Chondrocyte (in vitro differentiated cells): ENCODE data around the gene SPAG9. TPM values are rescaled to one million over a fixed set of nuclear protein-coding genes. Genes with fewer than 3 reads are reported as not detected.
"Not testable (repeated sequence)": the region's sequence is repeated elsewhere in the genome, so short reads cannot be mapped to it uniquely, and the experiment has no call there.

Source experiments
- DNase-seq: peaks from one replicate; pipeline ENCODE4 v3.0.0; 2021; ENCODE audit warnings: mixed read lengths, low spot score
- H3K27ac Mint-ChIP-seq: one replicate; pipeline ENCODE4 v1.8.0; 2021; ENCODE audit warnings: mild to moderate bottlenecking, moderate library complexity, mixed read lengths; ENCODE audit not compliant: unreplicated experiment
- H3K27me3 Mint-ChIP-seq: 2 replicates; pipeline ENCODE4 v1.8.0; 2021; ENCODE audit warnings: low read depth, mixed read lengths
- H3K36me3 Mint-ChIP-seq: 2 replicates; pipeline ENCODE4 v1.8.0; 2021; ENCODE audit warnings: low read depth, mixed read lengths
- H3K4me1 Mint-ChIP-seq: 2 replicates; pipeline ENCODE4 v1.8.0; 2021; ENCODE audit warnings: low read depth, mild to moderate bottlenecking, mixed read lengths
- H3K4me3 Mint-ChIP-seq: one replicate; pipeline ENCODE4 v1.8.0; 2021; ENCODE audit warnings: mild to moderate bottlenecking, moderate library complexity, mixed read lengths; ENCODE audit not compliant: unreplicated experiment
- H3K9me3 Mint-ChIP-seq: 2 replicates; pipeline ENCODE4 v1.8.0; 2021; ENCODE audit warnings: low read depth, mixed read lengths
- total RNA-seq: library from RNA; stranded (reverse); gene quantifications from 3 replicates; pipeline ENCODE4 v1.2.1, GENCODE V29; 2021
- TF ChIP-seq, protein P1 (sequence below): fragments of 200-600 bp; sonication (generic); IDR thresholded peaks from 2 replicates; pipeline ENCODE4 v1.5.0; 2021; ENCODE audit warnings: antibody characterized with exemption, mild to moderate bottlenecking, moderate library complexity

The SPAG9 gene
- total RNA-seq, 1 donor from 2014 or later = 92.7 TPM

DNA sequence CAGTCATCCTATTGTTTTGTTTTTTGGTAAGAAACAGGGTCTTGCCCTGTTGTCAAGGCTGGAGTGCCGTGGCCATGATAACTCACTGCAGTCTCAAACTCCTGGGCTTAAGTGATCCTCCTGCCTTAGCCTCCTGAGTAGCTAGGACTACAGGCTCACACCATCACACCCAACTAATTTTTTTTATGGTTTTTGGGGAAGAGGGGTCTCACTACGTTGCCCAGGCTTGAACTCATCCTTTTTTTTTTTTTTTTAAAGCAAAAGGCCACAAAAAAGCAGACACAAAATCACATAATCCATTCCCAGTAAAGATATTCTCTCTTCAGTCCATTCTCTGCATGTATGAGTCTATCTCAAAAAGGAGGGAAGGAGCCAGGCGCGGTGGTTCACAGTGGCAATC lies 5.5 kb downstream of the SPAG9 start:
- Mint-ChIP-seq H3K27me3 (no peaks in the 10 kb centered on the region), H3K27ac (no peak overlapping the region)
- TF ChIP-seq, protein P1, sequence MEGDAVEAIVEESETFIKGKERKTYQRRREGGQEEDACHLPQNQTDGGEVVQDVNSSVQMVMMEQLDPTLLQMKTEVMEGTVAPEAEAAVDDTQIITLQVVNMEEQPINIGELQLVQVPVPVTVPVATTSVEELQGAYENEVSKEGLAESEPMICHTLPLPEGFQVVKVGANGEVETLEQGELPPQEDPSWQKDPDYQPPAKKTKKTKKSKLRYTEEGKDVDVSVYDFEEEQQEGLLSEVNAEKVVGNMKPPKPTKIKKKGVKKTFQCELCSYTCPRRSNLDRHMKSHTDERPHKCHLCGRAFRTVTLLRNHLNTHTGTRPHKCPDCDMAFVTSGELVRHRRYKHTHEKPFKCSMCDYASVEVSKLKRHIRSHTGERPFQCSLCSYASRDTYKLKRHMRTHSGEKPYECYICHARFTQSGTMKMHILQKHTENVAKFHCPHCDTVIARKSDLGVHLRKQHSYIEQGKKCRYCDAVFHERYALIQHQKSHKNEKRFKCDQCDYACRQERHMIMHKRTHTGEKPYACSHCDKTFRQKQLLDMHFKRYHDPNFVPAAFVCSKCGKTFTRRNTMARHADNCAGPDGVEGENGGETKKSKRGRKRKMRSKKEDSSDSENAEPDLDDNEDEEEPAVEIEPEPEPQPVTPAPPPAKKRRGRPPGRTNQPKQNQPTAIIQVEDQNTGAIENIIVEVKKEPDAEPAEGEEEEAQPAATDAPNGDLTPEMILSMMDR = no peak

DNA sequence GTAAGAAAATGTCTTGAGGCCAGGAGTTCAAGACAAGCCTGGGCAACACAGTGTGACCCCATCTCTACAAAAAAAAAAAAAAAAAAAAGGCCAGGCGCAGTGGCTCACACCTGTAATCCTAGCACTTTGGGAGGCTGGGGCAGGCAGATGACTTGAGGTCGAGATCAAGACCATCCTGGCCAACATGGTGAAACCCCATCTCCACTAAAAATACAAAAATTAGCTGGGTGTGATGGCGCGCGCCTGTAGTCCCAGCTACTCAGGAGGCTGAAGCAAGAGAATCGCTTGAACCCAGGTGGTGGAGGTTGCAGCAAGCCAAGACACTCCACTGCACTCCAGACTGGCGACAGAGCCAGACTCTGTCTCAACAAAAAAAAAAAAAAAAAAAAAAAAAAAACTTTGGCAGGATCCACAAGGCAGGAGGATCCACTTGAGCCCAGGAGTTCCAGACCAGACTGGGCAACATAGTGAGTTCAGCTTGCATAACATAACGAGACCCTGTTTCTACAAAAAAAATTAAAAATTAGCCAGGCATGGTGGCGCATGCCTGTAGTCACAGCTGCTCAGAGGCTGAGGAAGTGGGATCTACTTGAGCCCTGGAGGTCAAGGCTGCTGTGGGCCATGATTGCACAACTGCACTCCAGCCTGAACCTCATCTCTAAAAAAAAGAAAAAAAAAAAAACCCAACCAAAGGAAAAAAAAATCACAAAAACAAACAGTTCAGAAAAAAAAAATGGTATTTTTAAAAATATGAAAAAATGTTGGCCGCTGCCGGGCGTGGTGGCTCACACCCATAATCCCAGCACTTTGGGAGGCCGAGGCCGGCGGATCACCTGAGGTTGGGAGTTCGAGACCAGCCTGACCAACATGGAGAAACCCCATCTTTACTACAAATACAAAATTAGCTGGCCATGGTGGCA lies 8.1 kb downstream of the SPAG9 start:
- not testable (repeated sequence) for H3K27me3 Mint-ChIP-seq, H3K9me3 Mint-ChIP-seq, DNase-seq, H3K27ac Mint-ChIP-seq, H3K4me3 Mint-ChIP-seq, H3K36me3 Mint-ChIP-seq
- H3K4me1 Mint-ChIP-seq = peaks cover 23% of the 10 kb centered on the region

More for the DNA sequence above, 5.5 kb downstream of the SPAG9 start:
- H3K36me3 Mint-ChIP-seq = no peaks in the 10 kb centered on the region
- no peak for DNase-seq
- peaks cover 46% of the 10 kb centered on the region for H3K4me1 Mint-ChIP-seq
- no peak overlapping the region for H3K4me3 Mint-ChIP-seq
- no peaks in the 10 kb centered on the region for H3K9me3 Mint-ChIP-seq

DNA sequence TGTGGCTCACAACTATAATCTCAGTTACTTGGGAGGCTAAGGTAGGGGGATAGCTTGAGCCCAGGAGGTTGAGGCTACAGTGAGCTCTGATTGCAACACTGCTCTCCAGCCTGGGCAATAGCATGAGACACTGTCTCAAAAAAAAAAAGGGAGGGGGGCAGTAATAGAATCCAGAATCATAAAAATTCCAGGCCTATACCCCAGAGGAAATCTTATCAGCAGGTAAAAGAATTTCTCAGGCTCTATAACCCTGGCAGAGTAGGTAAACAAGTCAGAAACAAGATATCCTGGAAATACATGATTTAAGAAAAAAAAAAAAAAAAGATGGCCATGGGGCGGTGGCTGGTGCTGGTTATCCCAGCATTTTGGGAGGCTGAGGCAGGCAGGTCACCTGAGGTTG lies 12.9 kb downstream of the SPAG9 start:
- H3K36me3 Mint-ChIP-seq = no peaks in the 10 kb centered on the region
- TF ChIP-seq, protein P1 = no peak
- no peak for DNase-seq
- no peak overlapping the region for H3K27ac Mint-ChIP-seq
- no peak overlapping the region for H3K4me3 Mint-ChIP-seq
- H3K4me1 Mint-ChIP-seq = peaks cover 18% of the 10 kb centered on the region
- no peaks in the 10 kb centered on the region for H3K27me3 Mint-ChIP-seq
- H3K9me3 Mint-ChIP-seq = no peaks in the 10 kb centered on the region

DNA sequence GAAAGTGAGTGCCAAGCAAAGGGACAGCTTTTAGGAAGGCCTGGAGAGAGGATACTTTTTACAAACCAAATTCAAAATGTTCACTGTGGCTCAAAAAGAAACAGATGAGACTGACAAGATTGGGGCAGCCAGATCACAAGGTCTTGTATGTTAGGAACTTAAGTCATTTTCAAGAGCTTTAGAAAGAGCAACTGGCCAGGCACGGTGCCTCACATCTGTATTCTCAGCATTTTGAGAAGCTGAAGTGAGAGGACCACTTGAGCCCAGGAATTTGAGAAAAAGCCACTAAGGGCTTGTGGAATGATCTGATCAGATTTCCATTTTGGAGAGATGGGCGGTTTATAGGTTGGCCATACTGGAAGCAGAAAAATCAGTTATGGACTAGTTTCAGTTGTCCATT lies 17.2 kb downstream of the SPAG9 start:
- Mint-ChIP-seq H3K4me3 (no peak overlapping the region), H3K36me3 (no peaks in the 10 kb centered on the region), H3K4me1 (peaks cover 22% of the 10 kb centered on the region), H3K9me3 (no peaks in the 10 kb centered on the region), H3K27ac (peak overlapping the region; percentile 63), H3K27me3 (no peaks in the 10 kb centered on the region)
- no peak for DNase-seq
- TF ChIP-seq, protein P1 = no peak

DNA sequence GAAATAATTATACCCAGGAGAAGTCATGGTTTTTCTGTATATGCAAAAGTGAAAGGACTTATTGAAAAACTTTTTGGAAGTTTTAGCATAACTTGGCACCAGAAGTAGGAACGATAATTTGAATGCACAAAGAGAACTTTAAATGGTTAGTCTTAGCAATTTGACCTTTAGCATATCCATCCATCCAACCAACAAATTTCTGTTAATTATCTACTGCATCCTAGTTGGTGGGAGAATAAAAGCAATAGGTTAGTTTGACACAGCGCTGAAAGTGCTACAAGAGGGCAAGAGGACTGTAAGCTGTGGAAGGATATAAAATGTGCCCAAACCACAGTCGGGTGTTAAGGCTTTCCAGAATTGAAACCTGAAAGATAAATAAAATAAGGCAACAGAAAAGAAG lies 17.6 kb downstream of the SPAG9 start:
- Mint-ChIP-seq H3K4me3 (no peak overlapping the region), H3K36me3 (no peaks in the 10 kb centered on the region), H3K4me1 (peaks cover 22% of the 10 kb centered on the region), H3K9me3 (no peaks in the 10 kb centered on the region), H3K27ac (peak overlapping the region; percentile 63), H3K27me3 (no peaks in the 10 kb centered on the region)
- TF ChIP-seq, protein P1 = no peak
- no peak for DNase-seq
